PFSK-1 (cell line): ENCODE data around the gene COLEC11.

ENCODE experiments used
- FOXP2 ChIP-seq: optimal IDR thresholded peaks from 2 replicates; pipeline ENCODE3; 2011; ENCODE audit warnings: borderline replicate concordance, control low read depth, inconsistent platforms; ENCODE audit not compliant: insufficient read depth; ENCODE audit errors: extremely low read length, extremely low read depth
- POLR2AphosphoS5 ChIP-seq: IDR thresholded peaks from 2 replicates; pipeline ENCODE4 v1.6.1; 2012; ENCODE audit warnings: low read depth, mild to moderate bottlenecking, control low read depth, low read length, moderate library complexity
- SIN3A ChIP-seq: IDR thresholded peaks from 2 replicates; pipeline ENCODE4 v1.6.1; 2012; ENCODE audit warnings: mild to moderate bottlenecking, low read length, moderate library complexity, borderline replicate concordance; ENCODE audit not compliant: insufficient read depth
- TAF1 ChIP-seq: IDR thresholded peaks from 2 replicates; pipeline ENCODE4 v1.6.1; 2012; ENCODE audit warnings: low read length, control low read depth, borderline replicate concordance; ENCODE audit not compliant: insufficient read depth
- TF ChIP-seq, protein P1 (sequence below), 2 experiments: IDR thresholded peaks; 2 replicates each; pipeline versions ENCODE4 v1.6.1 to v1.8.0; 2011 to 2012; ENCODE audit warnings: low read depth in 2 of 2, low read length in 2 of 2, control low read depth in 1 of 2, inconsistent platforms in 1 of 2, mild to moderate bottlenecking in 1 of 2, moderate library complexity in 1 of 2; ENCODE audit not compliant: insufficient read depth in 1 of 2

COLEC11 gene

DNA sequence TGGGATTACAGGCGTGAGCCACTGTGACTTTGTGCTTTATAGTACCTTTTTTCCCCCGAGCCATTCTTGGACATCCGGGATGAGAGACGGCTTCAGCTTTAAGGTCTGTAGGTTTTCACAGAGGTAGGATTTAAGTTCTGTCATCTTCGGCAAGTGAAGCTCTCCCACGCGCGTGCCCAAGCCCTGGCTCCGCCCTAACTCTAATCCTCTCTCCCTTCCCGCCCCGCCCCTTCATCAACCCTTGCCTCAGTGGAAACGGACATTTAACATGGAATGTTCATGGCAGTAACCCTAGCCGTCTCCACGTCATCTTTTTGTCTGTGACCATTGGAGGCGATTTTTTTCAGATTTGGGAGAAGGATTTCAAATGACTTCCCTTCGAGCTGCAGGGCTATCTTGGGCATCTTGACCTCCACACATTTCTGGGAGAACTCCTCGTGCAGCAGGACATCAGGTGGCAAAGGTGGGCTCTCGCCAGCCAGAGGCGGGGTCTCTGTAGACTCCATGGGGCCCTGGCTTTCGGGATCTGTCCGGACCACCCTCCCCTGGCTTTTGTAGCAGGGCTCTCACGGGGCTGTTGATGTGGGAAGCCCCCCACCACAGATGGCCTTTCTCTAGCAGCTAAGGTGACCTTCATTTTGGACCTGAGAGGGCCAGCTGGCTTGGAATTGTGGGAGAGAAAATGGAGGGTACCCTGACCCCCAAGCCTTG lies 6.8 kb downstream of the COLEC11 start:
- TF ChIP-seq, protein P1, sequence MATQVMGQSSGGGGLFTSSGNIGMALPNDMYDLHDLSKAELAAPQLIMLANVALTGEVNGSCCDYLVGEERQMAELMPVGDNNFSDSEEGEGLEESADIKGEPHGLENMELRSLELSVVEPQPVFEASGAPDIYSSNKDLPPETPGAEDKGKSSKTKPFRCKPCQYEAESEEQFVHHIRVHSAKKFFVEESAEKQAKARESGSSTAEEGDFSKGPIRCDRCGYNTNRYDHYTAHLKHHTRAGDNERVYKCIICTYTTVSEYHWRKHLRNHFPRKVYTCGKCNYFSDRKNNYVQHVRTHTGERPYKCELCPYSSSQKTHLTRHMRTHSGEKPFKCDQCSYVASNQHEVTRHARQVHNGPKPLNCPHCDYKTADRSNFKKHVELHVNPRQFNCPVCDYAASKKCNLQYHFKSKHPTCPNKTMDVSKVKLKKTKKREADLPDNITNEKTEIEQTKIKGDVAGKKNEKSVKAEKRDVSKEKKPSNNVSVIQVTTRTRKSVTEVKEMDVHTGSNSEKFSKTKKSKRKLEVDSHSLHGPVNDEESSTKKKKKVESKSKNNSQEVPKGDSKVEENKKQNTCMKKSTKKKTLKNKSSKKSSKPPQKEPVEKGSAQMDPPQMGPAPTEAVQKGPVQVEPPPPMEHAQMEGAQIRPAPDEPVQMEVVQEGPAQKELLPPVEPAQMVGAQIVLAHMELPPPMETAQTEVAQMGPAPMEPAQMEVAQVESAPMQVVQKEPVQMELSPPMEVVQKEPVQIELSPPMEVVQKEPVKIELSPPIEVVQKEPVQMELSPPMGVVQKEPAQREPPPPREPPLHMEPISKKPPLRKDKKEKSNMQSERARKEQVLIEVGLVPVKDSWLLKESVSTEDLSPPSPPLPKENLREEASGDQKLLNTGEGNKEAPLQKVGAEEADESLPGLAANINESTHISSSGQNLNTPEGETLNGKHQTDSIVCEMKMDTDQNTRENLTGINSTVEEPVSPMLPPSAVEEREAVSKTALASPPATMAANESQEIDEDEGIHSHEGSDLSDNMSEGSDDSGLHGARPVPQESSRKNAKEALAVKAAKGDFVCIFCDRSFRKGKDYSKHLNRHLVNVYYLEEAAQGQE (IDR thresholded peaks at IDR 0.05; ENCODE audit: insufficient read depth in 1 of 2, low read depth in 2 of 2, low read length in 2 of 2), result no peak
- TF ChIP-seq TAF1 (no peak), SIN3A (no peak), POLR2AphosphoS5 (no peak), FOXP2 (no peak)

DNA sequence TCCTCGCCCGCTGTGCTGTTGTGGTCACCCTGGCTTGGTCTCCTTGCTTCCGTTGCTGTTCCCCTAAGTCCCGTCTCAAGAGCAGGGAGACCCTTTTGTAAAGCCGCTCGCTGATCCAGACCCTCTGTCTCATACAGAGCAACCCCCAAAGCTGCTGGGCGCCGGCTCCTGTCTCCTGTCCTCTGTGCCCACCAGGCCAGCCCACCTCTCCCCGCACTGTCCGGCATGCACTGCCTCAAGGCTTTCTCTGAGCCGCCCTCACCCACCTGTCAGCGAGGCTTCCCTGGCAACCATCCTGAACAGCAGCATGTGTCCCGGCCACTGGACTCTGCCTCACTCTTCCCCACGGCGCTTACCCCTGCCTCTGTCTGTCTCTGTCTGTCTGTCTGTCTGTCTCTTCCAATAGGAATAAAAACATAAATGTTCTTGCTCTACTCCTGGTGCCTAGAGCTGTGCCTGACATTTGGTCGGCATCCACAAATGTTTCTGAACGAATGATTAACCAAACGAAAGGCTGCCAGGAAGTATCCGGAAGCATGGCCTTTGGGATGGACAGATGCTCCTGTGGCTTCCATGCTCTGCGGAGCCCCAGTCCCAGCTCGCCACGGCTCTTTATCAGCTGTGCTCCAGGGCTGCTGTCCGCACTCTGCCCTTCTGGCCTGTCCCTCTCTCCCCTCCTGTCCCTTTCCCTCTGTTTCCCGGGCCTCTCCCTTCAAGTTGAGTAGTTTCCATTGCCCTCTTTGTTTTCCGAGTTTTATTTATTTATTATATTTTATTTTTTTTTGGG lies 7.8 kb downstream of the COLEC11 start:
- TF ChIP-seq POLR2AphosphoS5 (no peak), FOXP2 (no peak), TAF1 (no peak), SIN3A (no peak)
- TF ChIP-seq, protein P1 (IDR thresholded peaks at IDR 0.05; ENCODE audit: insufficient read depth in 1 of 2, low read depth in 2 of 2, low read length in 2 of 2), result no peak

GRCh38 chr2:3603536-3604206 lies 8.8 kb downstream of the COLEC11 start:
- TF ChIP-seq TAF1 (no peak), SIN3A (no peak), POLR2AphosphoS5 (no peak), FOXP2 (no peak)
- TF ChIP-seq, protein P1 (IDR thresholded peaks at IDR 0.05; ENCODE audit: insufficient read depth in 1 of 2, low read depth in 2 of 2, low read length in 2 of 2), result no peak

DNA sequence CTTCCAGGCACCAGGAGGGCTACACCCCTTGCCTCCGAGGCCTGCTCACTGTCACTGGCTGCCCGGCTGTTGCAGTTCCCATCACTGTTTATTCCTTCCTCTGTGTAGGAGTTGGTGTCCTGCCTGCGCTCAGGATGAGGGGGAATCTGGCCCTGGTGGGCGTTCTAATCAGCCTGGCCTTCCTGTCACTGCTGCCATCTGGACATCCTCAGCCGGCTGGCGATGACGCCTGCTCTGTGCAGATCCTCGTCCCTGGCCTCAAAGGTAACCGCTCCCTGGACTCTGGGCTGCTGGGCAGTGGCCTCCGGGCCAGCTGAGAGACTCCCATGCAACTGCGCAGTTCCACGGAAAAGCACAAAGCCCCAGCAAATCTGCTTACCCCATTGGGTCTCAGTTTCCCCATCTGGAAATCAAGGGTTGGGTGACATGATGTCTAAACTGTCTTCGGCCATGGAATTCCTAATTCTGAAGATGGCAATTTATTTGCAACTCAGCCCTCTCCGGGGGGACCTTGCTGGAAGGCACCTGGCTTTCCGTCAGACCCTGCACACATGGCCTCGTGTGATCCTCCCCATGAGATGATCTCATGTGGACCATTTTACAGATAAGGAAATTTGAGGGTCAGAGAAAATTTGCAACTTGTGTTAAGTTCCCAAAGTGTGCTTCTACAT lies 9.4 kb downstream of the COLEC11 start:
- TF ChIP-seq POLR2AphosphoS5 (no peak), SIN3A (no peak), TAF1 (no peak), FOXP2 (peak; percentile 84)
- TF ChIP-seq, protein P1 (IDR thresholded peaks at IDR 0.05; ENCODE audit: insufficient read depth in 1 of 2, low read depth in 2 of 2, low read length in 2 of 2), result no peak
